SK-N-SH (cell line): Measurements from ENCODE around the gene CBFA2T2. TPM values are rescaled to one million over a fixed set of nuclear protein-coding genes. Genes with fewer than 3 reads are reported as not detected.

Source experiments
- CTCF ChIA-PET: fragments of 300-600, 350-600 bp; formaldehyde crosslinking; extraction: SDS; loops from one replicate; lab custom pipeline; 2021; lab: Yijun Ruan, JAX
- POLR2A ChIA-PET: fragments of 350-600 bp; sonication (Branson Sonifier 250); formaldehyde crosslinking; extraction: SDS; loops from one replicate; lab custom pipeline; 2020; ENCODE audit warnings: antibody characterized with exemption, inconsistent platforms; lab: Yijun Ruan, JAX
- DNase-seq: peaks from one replicate; pipeline ENCODE4 v3.0.0; 2012
- H2AFZ ChIP-seq: fragments of 200-600 bp; sonication (generic); 2 replicates; pipeline ENCODE4 v1.8.1; 2016; ENCODE audit warnings: antibody characterized with exemption, mild to moderate bottlenecking, low read depth
- H3F3A ChIP-seq: fragments of 200-600 bp; sonication (generic); replicated peaks from 2 replicates; pipeline ENCODE3; 2016; ENCODE audit warnings: antibody characterized with exemption, mild to moderate bottlenecking; ENCODE audit not compliant: insufficient read depth
- H3K27ac ChIP-seq, 2 experiments: fragments of 200-500 bp in 1 of 2; fragments of 200-600 bp in 1 of 2; sonication (Bioruptor generic) in 1 of 2; sonication (generic), shearing (Covaris generic) in 1 of 2; 2 replicates each; pipeline versions ENCODE4 v1.5.1 to v1.6.1; 2014 to 2016; ENCODE audit warnings: low read depth in 2 of 2, inconsistent platforms in 1 of 2, low read length in 1 of 2, mild to moderate bottlenecking in 1 of 2, mixed read lengths in 1 of 2
- H3K27me3 ChIP-seq: fragments of 200-600 bp; sonication (generic), shearing (Covaris generic); 2 replicates; pipeline ENCODE4 v1.6.1; 2016; ENCODE audit warnings: mixed run types; ENCODE audit not compliant: insufficient read depth
- H3K36me3 ChIP-seq, 2 experiments: fragments of 200-500 bp in 1 of 2; fragments of 200-600 bp in 1 of 2; sonication (Bioruptor generic) in 1 of 2; sonication (generic) in 1 of 2; replicated peaks in 1 of 2; 2 replicates each; pipeline versions ENCODE3 to v1.5.1; 2014 to 2016; ENCODE audit warnings: low read length in 1 of 2, mild to moderate bottlenecking in 1 of 2; ENCODE audit not compliant: insufficient read depth in 2 of 2, control insufficient read depth in 1 of 2
- H3K4me1 ChIP-seq, 2 experiments: fragments of 200-500 bp in 1 of 2; fragments of 200-600 bp in 1 of 2; sonication (Bioruptor generic) in 1 of 2; sonication (generic), shearing (Covaris generic) in 1 of 2; 2 replicates each; pipeline versions ENCODE4 v1.5.1 to v1.6.1; 2014 to 2016; ENCODE audit warnings: low read depth in 1 of 2, low read length in 1 of 2, mixed run types in 1 of 2; ENCODE audit not compliant: insufficient read depth in 2 of 2, control insufficient read depth in 1 of 2
- H3K4me2 ChIP-seq: fragments of 200-600 bp; sonication (generic), shearing (Covaris generic); 2 replicates; pipeline ENCODE4 v1.6.1; 2017; ENCODE audit warnings: mixed run types
- H3K4me3 ChIP-seq, 2 experiments: fragments of 200-500 bp in 1 of 2; fragments of 200-600 bp in 1 of 2; sonication (Bioruptor generic) in 1 of 2; sonication (generic), shearing (Covaris generic) in 1 of 2; 2 replicates each; pipeline versions ENCODE4 v1.5.1 to v1.8.1; 2014 to 2016; ENCODE audit warnings: low read depth in 2 of 2, inconsistent platforms in 1 of 2, low read length in 1 of 2, mild to moderate bottlenecking in 1 of 2, mixed read lengths in 1 of 2, moderate library complexity in 1 of 2
- H3K79me2 ChIP-seq: fragments of 200-600 bp; sonication (generic); 2 replicates; pipeline ENCODE4 v1.8.1; 2017; ENCODE audit warnings: mild to moderate bottlenecking; ENCODE audit not compliant: insufficient read depth
- H3K9ac ChIP-seq: fragments of 200-600 bp; sonication (generic); 2 replicates; pipeline ENCODE4 v1.6.1; 2017; ENCODE audit warnings: mixed run types
- H3K9me2 ChIP-seq: fragments of 200-600 bp; sonication (generic); 2 replicates; pipeline ENCODE4 v1.6.1; 2017; ENCODE audit warnings: mixed run types
- H3K9me3 ChIP-seq: fragments of 200-600 bp; sonication (generic); 2 replicates; pipeline ENCODE4 v1.6.1; 2017; ENCODE audit warnings: mixed run types, mild to moderate bottlenecking, moderate library complexity
- H4K20me1 ChIP-seq: fragments of 200-600 bp; sonication (generic); 2 replicates; pipeline ENCODE4 v1.6.1; 2017; ENCODE audit warnings: mild to moderate bottlenecking, mixed run types; ENCODE audit not compliant: insufficient read depth
- CHD2 ChIP-seq: fragments of 150-350 bp; IDR thresholded peaks from 2 replicates; pipeline ENCODE4 v1.6.1; 2018; ENCODE audit warnings: low read length; ENCODE audit not compliant: partially characterized antibody
- ELF1 ChIP-seq: IDR thresholded peaks from 2 replicates; pipeline ENCODE4 v1.4.0; 2012
- EP300 ChIP-seq, 2 experiments: IDR thresholded peaks; 2 replicates each; pipeline versions ENCODE4 v1.4.0 to v1.6.1; 2012; ENCODE audit warnings: borderline replicate concordance in 1 of 2, low read depth in 1 of 2, low read length in 1 of 2
- FOSL2 ChIP-seq: IDR thresholded peaks from 2 replicates; pipeline ENCODE4 v1.4.0; 2012; ENCODE audit warnings: low read depth, mild to moderate bottlenecking, moderate library complexity, borderline replicate concordance
- GABPA ChIP-seq: IDR thresholded peaks from 2 replicates; pipeline ENCODE4 v1.4.0; 2012; ENCODE audit warnings: low read depth, mild to moderate bottlenecking
- MEF2A ChIP-seq: IDR thresholded peaks from 2 replicates; pipeline ENCODE4 v1.4.0; 2012; ENCODE audit warnings: low read depth, borderline replicate concordance
- MXI1 ChIP-seq: IDR thresholded peaks from 2 replicates; pipeline ENCODE4 v1.6.1; 2012; ENCODE audit warnings: mild to moderate bottlenecking, low read depth, low read length, improper control_type of control experiment
- NFIC ChIP-seq: IDR thresholded peaks from 2 replicates; pipeline ENCODE4 v1.4.0; 2012; ENCODE audit warnings: borderline replicate concordance
- POLR2AphosphoS5 ChIP-seq: IDR thresholded peaks from 2 replicates; pipeline ENCODE4 v1.6.1; 2012; ENCODE audit warnings: low read depth, low read length
- RFX5 ChIP-seq: IDR thresholded peaks from 2 replicates; pipeline ENCODE4 v1.6.1; 2012; ENCODE audit warnings: mild to moderate bottlenecking, improper control_type of control experiment, low read length
- RXRA ChIP-seq: IDR thresholded peaks from 2 replicates; pipeline ENCODE4 v1.4.0; 2012; ENCODE audit warnings: low read depth, mild to moderate bottlenecking, borderline replicate concordance
- TAF1 ChIP-seq: IDR thresholded peaks from 2 replicates; pipeline ENCODE4 v1.6.1; 2012; ENCODE audit warnings: low read depth, mild to moderate bottlenecking, low read length, moderate library complexity, borderline replicate concordance
- TCF12 ChIP-seq: IDR thresholded peaks from 2 replicates; pipeline ENCODE4 v1.4.0; 2012
- TEAD4 ChIP-seq: IDR thresholded peaks from 2 replicates; pipeline ENCODE4 v1.4.0; 2012; ENCODE audit warnings: mild to moderate bottlenecking, borderline replicate concordance; ENCODE audit not compliant: insufficient read depth
- WGBS: methylation state at CpG from one replicate; pipeline ENCODE4 v1.1.6; 2017; ENCODE audit warnings: low lambda C conversion rate; 5-methylcytosine and 5-hydroxymethylcytosine counted together
- polyA plus RNA-seq, 3 experiments: library from polyadenylated mRNA; depleted of rRNA; stranded (reverse); fragments of >200 nt; gene quantifications; 2 replicates each; pipeline ENCODE4 v1.2.3, GENCODE V29; 2012
- TF ChIP-seq, protein P1 (sequence below): IDR thresholded peaks from 2 replicates; pipeline ENCODE4 v1.4.0; 2012; ENCODE audit warnings: low read depth, borderline replicate concordance
- TF ChIP-seq, protein P2 (sequence below): IDR thresholded peaks from 2 replicates; pipeline ENCODE4 v1.4.0; 2012; ENCODE audit warnings: low read depth, borderline replicate concordance
- TF ChIP-seq, protein P3 (sequence below): fragments of 150-350 bp; IDR thresholded peaks from 2 replicates; pipeline ENCODE4 v1.6.1; 2017; ENCODE audit warnings: antibody characterized with exemption, low read length, low read depth, borderline replicate concordance
- TF ChIP-seq, protein P4 (sequence below): IDR thresholded peaks from 2 replicates; pipeline ENCODE4; 2012

CBFA2T2 gene
- polyA plus RNA-seq, 1 of the 3 experiments (the other 2 are of a cell fraction), result 11.0 TPM

DNA sequence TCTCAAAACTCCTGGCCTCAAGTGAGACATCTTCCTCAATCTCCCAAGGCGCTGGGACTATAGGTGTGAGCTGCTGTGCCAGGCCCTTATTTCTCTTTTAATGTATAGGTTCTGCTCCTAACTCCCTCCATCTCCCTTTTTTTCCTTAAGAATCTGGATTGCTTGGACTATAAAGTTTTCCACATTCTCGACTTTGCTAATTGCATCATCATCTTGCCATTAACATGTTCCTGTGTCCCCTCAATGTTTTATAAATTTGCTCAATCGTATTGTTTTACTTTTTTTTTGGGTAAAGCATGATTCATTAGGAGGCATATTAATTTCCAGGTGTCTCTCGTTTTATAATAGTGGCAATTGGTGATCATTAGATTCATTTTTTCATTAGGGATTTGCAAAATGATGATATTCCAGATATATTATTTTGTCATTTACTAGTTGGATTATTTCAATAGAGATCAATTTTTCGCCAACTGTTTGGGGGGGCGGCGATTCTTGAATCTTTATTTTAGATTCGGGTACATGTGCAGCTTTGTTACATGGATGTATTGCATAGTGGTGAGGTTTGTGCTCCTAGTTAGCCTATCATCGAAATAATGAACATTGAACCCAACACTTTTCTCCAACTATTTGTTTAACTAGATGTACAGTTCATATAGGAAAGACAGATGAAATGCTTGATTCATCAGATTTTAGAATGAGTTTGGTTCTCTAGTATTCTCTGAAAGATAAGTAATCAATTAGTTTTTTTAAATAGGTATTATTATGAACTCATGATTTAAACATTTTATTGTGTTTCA lies 68.7 kb downstream of the CBFA2T2 start:
- no peak for DNase-seq
- no peak overlapping the region for H3K9ac ChIP-seq
- H3K9me3 ChIP-seq, result no peaks in the 10 kb centered on the region
- POLR2A ChIA-PET, result no interaction called here
- H3F3A ChIP-seq, result peaks cover 35% of the 10 kb centered on the region
- WGBS, result 94% methylated on average over 9 of the region's 9 CpGs
- peaks cover 5% of the 10 kb centered on the region; the same call in 1 of the 2 replicates for H3K79me2 ChIP-seq
- peaks cover 0 to 11% of the 10 kb centered on the region in 2 experiments for H3K36me3 ChIP-seq
- H3K4me2 ChIP-seq, result no peak overlapping the region
- peaks cover 8 to 9% of the 10 kb centered on the region in 2 experiments for H3K4me1 ChIP-seq
- H3K27me3 ChIP-seq, result no peaks in the 10 kb centered on the region
- peaks cover 9% of the 10 kb centered on the region; the same call in 1 of the 2 replicates for H4K20me1 ChIP-seq
- no peak overlapping the region for H2AFZ ChIP-seq
- TF ChIP-seq TEAD4 (no peak), MXI1 (no peak), GABPA (no peak), POLR2AphosphoS5 (no peak), RFX5 (no peak), ELF1 (no peak), TAF1 (no peak), CHD2 (no peak), NFIC (no peak), EP300 (IDR thresholded peaks at IDR 0.05; ENCODE audit: borderline replicate concordance in 1 of 2, low read depth in 1 of 2, low read length in 1 of 2) (no peak), MEF2A (no peak), TCF12 (no peak), RXRA (no peak), FOSL2 (no peak)
- TF ChIP-seq, protein P1, sequence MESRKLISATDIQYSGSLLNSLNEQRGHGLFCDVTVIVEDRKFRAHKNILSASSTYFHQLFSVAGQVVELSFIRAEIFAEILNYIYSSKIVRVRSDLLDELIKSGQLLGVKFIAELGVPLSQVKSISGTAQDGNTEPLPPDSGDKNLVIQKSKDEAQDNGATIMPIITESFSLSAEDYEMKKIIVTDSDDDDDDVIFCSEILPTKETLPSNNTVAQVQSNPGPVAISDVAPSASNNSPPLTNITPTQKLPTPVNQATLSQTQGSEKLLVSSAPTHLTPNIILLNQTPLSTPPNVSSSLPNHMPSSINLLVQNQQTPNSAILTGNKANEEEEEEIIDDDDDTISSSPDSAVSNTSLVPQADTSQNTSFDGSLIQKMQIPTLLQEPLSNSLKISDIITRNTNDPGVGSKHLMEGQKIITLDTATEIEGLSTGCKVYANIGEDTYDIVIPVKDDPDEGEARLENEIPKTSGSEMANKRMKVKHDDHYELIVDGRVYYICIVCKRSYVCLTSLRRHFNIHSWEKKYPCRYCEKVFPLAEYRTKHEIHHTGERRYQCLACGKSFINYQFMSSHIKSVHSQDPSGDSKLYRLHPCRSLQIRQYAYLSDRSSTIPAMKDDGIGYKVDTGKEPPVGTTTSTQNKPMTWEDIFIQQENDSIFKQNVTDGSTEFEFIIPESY, result no peak
- TF ChIP-seq, protein P2, sequence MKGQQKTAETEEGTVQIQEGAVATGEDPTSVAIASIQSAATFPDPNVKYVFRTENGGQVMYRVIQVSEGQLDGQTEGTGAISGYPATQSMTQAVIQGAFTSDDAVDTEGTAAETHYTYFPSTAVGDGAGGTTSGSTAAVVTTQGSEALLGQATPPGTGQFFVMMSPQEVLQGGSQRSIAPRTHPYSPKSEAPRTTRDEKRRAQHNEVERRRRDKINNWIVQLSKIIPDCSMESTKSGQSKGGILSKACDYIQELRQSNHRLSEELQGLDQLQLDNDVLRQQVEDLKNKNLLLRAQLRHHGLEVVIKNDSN, result no peak
- TF ChIP-seq, protein P3, sequence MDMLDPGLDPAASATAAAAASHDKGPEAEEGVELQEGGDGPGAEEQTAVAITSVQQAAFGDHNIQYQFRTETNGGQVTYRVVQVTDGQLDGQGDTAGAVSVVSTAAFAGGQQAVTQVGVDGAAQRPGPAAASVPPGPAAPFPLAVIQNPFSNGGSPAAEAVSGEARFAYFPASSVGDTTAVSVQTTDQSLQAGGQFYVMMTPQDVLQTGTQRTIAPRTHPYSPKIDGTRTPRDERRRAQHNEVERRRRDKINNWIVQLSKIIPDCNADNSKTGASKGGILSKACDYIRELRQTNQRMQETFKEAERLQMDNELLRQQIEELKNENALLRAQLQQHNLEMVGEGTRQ, result no peak
- TF ChIP-seq, protein P4, sequence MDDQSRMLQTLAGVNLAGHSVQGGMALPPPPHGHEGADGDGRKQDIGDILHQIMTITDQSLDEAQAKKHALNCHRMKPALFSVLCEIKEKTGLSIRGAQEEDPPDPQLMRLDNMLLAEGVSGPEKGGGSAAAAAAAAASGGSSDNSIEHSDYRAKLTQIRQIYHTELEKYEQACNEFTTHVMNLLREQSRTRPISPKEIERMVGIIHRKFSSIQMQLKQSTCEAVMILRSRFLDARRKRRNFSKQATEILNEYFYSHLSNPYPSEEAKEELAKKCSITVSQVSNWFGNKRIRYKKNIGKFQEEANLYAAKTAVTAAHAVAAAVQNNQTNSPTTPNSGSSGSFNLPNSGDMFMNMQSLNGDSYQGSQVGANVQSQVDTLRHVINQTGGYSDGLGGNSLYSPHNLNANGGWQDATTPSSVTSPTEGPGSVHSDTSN, result no peak
- TF ChIP-seq, all 33 proteins: peak for 0
- CTCF ChIA-PET, result interaction anchor here (1.5 to 2.2 kb wide), 2 partner anchors 94 to 101 kb away, joined by 4 to 8 read pairs; no protein-coding TSS in a partner anchor
- Histone ChIP-seq H3K4me3 (no peak overlapping the region), H3K27ac (no peak overlapping the region), H3K9me2 (no peaks in the 10 kb centered on the region)
